ENCODE results near the gene TCF7L2. TPM values are rescaled to one million over a fixed set of nuclear protein-coding genes. Genes with fewer than 3 reads are reported as not detected.
A peak's percentile ranks its signal among the peaks of the same experiment; 100 is the strongest.

Gene TCF7L2
- total RNA-seq, 1 donor from 2014 or later, result 76.4 TPM

GRCh38 chr10:112946649-112947048 lies 3.4 kb upstream of the TCF7L2 start:
- no peak overlapping the region for H3K27ac Mint-ChIP-seq
- H3K27me3 Mint-ChIP-seq (ENCODE audit: low read depth), result no peaks in the 10 kb centered on the region
- no peaks in the 10 kb centered on the region for H3K9me3 Mint-ChIP-seq
- H3K4me1 Mint-ChIP-seq, result peaks cover 29% of the 10 kb centered on the region
- no peak for DNase-seq (ENCODE audit: low spot score in 2 of 2, unreplicated experiment in 2 of 2)
- H3K36me3 Mint-ChIP-seq, result no peaks in the 10 kb centered on the region
- H3K4me3 Mint-ChIP-seq, result no peak overlapping the region
- TF ChIP-seq CTCF (IDR thresholded peaks at IDR 0.05; ENCODE audit: unreplicated experiment), result no peak

GRCh38 chr10:112948196-112948595 lies 1.9 kb upstream of the TCF7L2 start:
- H3K27me3 Mint-ChIP-seq (ENCODE audit: low read depth), result no peaks in the 10 kb centered on the region
- DNase-seq (ENCODE audit: low spot score in 2 of 2, unreplicated experiment in 2 of 2), result no peak
- TF ChIP-seq CTCF (IDR thresholded peaks at IDR 0.05; ENCODE audit: unreplicated experiment), result no peak
- no peak overlapping the region for H3K4me3 Mint-ChIP-seq
- no peaks in the 10 kb centered on the region for H3K36me3 Mint-ChIP-seq
- H3K9me3 Mint-ChIP-seq, result no peaks in the 10 kb centered on the region
- H3K4me1 Mint-ChIP-seq, result peaks cover 32% of the 10 kb centered on the region
- no peak overlapping the region for H3K27ac Mint-ChIP-seq

- H3K4me1 Mint-ChIP-seq, result peaks cover 35% of the 10 kb centered on the region
- H3K36me3 Mint-ChIP-seq, result no peaks in the 10 kb centered on the region
- H3K27ac Mint-ChIP-seq, result peak overlapping the region; percentile 92
- no peaks in the 10 kb centered on the region for H3K27me3 Mint-ChIP-seq (ENCODE audit: low read depth)
- H3K9me3 Mint-ChIP-seq, result no peaks in the 10 kb centered on the region
- peak overlapping the region; percentile 98 for H3K4me3 Mint-ChIP-seq
- TF ChIP-seq CTCF (IDR thresholded peaks at IDR 0.05; ENCODE audit: unreplicated experiment), result no peak
- no peak for DNase-seq (ENCODE audit: low spot score in 2 of 2, unreplicated experiment in 2 of 2)
Observed at GRCh38 chr10:112949143-112949823, 764 bp upstream of the TCF7L2 start.

- H3K4me1 Mint-ChIP-seq, result peaks cover 46% of the 10 kb centered on the region
- no peaks in the 10 kb centered on the region for H3K27me3 Mint-ChIP-seq (ENCODE audit: low read depth)
- no peaks in the 10 kb centered on the region for H3K9me3 Mint-ChIP-seq
- no peak for TF ChIP-seq CTCF (IDR thresholded peaks at IDR 0.05; ENCODE audit: unreplicated experiment)
- H3K27ac Mint-ChIP-seq, result peak overlapping the region; percentile 99
- DNase-seq (ENCODE audit: low spot score in 2 of 2, unreplicated experiment in 2 of 2), result no peak
- H3K4me3 Mint-ChIP-seq, result peak overlapping the region; percentile 98
- no peaks in the 10 kb centered on the region for H3K36me3 Mint-ChIP-seq
Observed at GRCh38 chr10:112950714-112951358, 789 bp downstream of the TCF7L2 start.

- Mint-ChIP-seq H3K27me3 (ENCODE audit: low read depth) (no peaks in the 10 kb centered on the region), H3K9me3 (no peaks in the 10 kb centered on the region), H3K4me1 (peaks cover 47% of the 10 kb centered on the region), H3K36me3 (no peaks in the 10 kb centered on the region), H3K4me3 (peak overlapping the region; percentile 96), H3K27ac (peak overlapping the region; percentile 100)
- DNase-seq (ENCODE audit: low spot score in 2 of 2, unreplicated experiment in 2 of 2), result peak; percentile 40 to 75
- TF ChIP-seq CTCF (IDR thresholded peaks at IDR 0.05; ENCODE audit: unreplicated experiment), result no peak
Observed at GRCh38 chr10:112951359-112952281, 1.6 kb downstream of the TCF7L2 start.

Measured in mesothelial cell of epicardium (in vitro differentiated cells).